NCI-H82 (cell line): ENCODE measurements around the gene KLF11.
"Not testable (repeated sequence)": the region's sequence is repeated elsewhere in the genome, so short reads cannot be mapped to it uniquely, and the experiment has no call there.

Experiments used
- DNase-seq: peaks from one replicate; lab custom pipeline; 2025; lab: John Stamatoyannopoulos, UW

Gene KLF11

GRCh38 chr2:10085043-10085667 is 41.8 kb downstream of the KLF11 start:
- no peak for DNase-seq

DNA sequence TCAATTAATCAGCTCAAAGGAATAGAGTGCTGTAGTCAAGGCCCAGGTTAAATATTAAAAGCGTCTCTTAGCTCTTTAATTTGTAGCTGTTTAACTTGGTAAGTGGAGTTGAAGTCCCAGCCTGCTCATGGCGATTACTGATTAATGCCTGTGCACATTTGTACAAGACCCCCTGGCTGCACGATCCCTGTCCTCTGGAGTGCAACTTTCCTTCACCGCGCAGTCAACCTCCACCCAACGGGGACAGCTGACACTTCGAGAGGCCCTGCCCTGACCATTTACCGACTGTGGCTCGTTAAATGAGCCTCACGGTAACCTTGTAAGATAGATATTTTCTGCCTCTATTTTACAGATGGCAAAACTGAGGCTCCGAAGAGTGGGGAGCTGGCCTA is 42.3 kb downstream of the KLF11 start:
- no peak for DNase-seq

DNA sequence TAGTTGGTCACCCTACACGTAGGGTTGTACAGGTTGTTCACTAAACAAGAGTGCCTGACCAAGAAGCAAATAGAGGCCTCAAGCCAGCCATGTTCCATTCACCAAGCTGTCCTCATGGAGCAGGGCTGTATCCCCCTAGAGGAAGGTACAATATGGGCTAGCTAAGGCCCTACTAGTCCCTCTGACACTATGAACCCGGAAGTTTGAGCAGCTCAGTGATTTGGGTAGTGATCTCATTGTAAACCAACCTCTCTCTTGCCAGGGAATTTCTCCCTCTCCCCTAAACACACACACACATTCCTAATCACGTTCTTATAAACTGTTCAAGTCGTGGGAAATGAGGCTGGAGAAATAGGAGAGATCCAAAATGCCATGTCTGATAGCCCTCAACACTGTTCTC is 43.6 kb downstream of the KLF11 start:
- no peak for DNase-seq

- DNase-seq = no peak
Observed at GRCh38 chr2:10087360-10087759, 44.0 kb downstream of the KLF11 start.

GRCh38 chr2:10089565-10090190 is 46.3 kb downstream of the KLF11 start:
- no peak for DNase-seq

DNA sequence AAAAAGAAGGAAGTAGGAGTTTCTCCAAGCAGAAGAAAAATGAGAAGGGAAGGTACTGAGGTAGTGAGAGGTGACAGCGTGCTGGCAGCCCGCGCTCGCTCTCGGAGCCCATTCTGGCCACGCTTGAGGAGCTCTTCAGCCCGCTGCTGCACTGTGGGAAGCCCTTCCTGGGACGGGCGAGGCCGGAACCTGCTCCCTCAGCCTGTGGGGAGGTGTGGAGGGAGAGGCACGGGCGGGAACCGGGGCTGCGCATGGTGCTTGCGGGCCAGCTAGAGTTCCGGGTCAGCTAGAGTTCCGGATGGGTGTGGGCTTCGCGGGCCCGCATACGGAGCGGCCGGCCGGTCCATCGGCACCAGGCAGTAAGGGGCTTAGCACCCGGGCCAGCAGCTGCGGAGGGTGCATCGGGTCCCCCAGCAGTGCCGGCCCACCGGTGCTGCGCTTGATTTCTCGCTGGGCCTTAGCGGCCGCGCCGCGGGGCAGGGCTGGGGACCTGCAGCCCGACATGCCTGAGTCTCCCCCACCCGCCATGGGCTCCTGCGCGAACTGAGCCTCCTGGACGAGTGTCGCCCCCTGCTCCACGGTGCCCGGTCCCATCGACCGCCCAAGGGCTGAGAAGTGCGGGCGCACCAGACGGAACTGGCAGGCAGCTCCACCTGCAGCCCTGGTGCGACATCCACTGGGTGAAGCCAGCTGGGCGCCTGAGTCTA is 48.0 kb downstream of the KLF11 start:
- DNase-seq = no peak

DNA sequence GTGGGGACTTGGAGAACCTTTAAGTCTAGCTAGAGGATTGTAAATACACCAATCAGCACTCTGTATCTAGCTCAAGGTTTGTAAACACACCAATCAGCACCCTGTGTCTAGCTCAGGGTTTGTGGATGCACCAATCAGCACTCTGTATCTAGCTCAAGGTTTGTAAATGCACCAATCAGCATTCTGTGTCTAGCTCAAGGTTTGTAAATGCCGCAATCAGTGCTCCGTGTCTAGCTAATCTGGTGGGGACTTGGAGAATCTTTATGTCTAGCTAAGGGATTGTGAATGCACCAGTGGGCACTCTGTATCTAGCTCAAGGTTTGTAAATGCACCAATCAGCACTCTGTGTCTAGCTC is 48.5 kb downstream of the KLF11 start:
- DNase-seq = not testable (repeated sequence)

DNA sequence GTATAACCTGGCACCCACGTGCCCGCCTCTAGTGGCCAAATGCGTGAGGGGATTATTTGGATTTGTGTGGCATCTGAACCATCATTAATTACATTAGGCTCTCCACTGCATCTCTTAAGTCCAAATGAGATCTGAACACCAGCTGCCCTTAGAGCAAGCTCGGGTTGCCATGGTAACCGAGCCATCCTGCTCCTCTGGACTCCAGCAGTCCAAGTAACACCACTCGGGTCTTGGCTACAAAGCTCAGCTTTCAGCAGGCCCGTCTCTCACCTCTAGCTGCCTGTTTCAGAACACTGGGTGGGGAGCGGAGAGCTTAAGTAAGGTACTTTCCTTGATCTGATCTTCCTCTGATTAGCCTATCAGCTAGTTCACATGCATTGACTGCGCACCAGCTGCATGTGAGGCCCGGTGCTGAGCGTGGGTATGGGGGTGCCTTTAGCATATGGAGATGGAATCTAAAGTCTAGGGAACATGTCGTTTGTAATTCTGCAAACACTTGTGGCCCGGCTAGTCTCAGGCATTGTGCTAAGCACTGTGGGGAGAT is 51.0 kb downstream of the KLF11 start:
- peak; percentile 99 for DNase-seq

DNA sequence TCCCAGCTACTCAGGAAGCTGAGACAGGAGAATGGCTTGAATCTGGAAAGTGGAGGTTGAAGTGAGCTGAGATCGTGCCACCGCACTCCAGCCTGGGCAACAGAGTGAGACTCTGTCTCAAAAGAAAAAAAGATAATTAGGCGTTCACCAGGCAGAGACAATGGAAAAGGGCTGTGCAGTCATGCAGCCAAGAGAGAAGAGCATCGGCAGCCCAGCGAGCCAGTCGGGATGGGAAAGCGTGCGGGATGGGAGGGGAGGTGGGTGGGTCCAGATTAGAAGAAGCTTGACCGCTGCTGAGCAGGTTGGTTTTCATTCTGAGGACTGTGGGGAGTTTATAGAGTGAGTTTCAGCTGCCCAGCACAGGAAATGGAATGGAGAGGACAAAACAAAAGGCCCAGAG is 51.8 kb downstream of the KLF11 start:
- DNase-seq = no peak

DNA sequence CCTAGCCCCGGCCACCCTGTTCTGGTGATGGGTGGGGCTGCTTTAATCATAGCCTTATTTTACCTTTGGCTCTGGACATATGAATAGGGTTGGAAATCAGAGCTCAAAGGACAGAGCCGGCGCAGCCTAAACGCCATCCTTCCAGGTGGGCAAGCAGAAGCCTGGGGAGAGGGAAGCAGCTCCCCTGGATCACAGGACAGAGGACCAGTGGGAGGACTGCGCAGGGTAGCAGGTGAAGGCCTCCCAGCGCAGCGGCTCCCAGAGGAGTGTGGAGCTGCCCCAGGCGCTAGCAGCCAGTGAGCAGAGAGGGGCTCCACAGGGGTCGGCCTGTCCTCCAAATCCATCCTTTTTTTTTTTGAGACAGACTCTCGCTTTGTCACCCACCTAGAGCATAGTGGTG is 53.3 kb downstream of the KLF11 start:
- DNase-seq = no peak

GRCh38 chr2:10097352-10098148 is 54.2 kb downstream of the KLF11 start:
- DNase-seq = peak; percentile 89

DNA sequence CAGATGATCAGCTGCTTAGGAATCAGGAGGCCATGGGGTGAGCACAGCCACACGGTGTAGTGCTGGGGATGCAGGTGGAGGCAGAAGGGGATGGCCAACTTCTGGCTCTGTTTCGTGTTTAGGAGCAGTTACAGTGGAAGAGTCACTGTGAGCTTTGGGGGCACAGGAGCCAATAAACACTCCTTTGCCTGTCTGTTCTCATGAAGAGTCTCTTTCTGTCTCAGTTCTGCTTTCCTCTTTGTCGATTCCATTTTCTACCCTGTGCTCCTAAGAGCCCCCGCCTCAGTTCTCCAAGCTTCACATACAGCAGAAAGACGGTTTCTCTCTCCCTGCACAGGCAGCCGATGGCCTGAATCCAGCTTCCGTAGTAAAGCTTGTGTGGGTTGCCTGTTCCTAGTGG is 58.1 kb downstream of the KLF11 start:
- DNase-seq = no peak

DNA sequence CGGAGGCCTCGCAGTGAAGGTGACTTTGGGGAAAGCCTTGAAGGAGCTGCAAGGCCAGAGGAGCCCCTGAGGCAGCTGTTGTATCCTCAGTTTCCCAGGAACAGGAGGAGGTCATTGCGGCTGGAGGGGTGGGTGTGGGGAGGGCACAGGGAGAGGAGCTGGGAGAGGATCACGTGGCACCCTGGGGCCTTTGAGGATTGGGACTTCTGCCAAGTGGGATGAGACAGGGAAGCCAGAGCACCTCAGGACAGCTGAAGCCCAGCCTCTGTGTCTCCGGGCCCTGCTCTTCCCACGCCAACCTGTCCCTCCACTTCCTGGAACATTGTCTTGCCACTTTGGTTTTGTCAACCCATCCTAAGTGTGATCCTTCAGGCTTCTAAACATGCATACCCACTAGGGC is 59.8 kb downstream of the KLF11 start:
- DNase-seq = peak; percentile 78
